HepG2 (cell line): ENCODE results near the gene PLA2G4B.

ENCODE experiments used
- CTCF ChIP-seq: sonication (generic); formaldehyde crosslinking; IDR thresholded peaks from 2 replicates; pipeline ENCODE4 v1.5.0; 2020; ENCODE audit warnings: mild to moderate bottlenecking, missing genetic modification reagents, moderate library complexity
- EP300 ChIP-seq, 3 experiments: sonication (generic) in 1 of 3; formaldehyde crosslinking in 1 of 3; IDR thresholded peaks; 2 replicates each; pipeline versions ENCODE4 v1.5.1 to v1.6.1; 2011 to 2020; ENCODE audit warnings: low read depth in 2 of 3, low read length in 2 of 3, borderline replicate concordance in 1 of 3, improper control_type of control experiment in 1 of 3, mild to moderate bottlenecking in 1 of 3, missing genetic modification reagents in 1 of 3, moderate library complexity in 1 of 3
- RBM39 ChIP-seq: fragments of 200-400 bp; formaldehyde crosslinking; IDR thresholded peaks from one replicate; pipeline ENCODE4 v1.6.1; 2018; ENCODE audit warnings: antibody characterized with exemption, mild to moderate bottlenecking, low read depth, low read length; ENCODE audit not compliant: poor library complexity, severe bottlenecking
- UBTF ChIP-seq: sonication (generic); formaldehyde crosslinking; IDR thresholded peaks from 2 replicates; pipeline ENCODE4 v1.4.0; 2020; ENCODE audit warnings: mild to moderate bottlenecking, missing genetic modification reagents
- ZSCAN9 ChIP-seq: IDR thresholded peaks from 2 replicates; pipeline ENCODE4 v1.6.1; 2016; ENCODE audit warnings: borderline replicate concordance

- TF ChIP-seq RBM39 (no peak), EP300 (IDR thresholded peaks at IDR 0.05; ENCODE audit: low read depth in 2 of 2, low read length in 2 of 2) (no peak), EP300 (CRISPR knock-in tag; IDR thresholded peaks at IDR 0.05; ENCODE audit: borderline replicate concordance) (no peak), ZSCAN9 (CRISPR knock-in tag) (no peak), CTCF (no peak), UBTF (no peak)
These were observed 1.3 kb downstream of the PLA2G4B start for GRCh38 chr15:41839781-41840491.
